Measurements from ENCODE around the gene EMP1. TPM values are rescaled to one million over a fixed set of nuclear protein-coding genes. Genes with fewer than 3 reads are reported as not detected.

The EMP1 gene
- total RNA-seq, 4 donors from 2014 or later = 231 to 489 (median 258) TPM

DNA sequence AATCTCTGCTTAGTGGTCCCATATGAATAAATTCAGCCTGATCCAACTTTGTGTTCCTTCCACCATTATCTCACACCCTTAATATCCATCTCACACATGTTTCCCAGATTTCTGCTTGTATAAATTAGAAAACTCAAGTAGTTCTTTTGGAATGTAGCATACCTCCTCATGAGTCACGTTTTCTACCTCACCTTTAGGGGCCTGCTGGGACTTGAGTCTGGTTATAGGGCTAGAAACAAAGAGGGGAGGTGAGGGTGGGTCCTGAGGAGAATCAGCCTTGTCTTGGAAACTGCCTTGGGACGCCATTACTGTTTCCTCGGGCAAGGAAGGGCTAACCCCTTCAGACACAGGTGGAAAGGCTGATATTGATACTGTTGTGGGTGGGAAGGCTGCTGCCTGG lies 51.1 kb downstream of the EMP1 start:
- H3K4me1 ChIP-seq = no peaks in the 10 kb centered on the region
- H3K27ac ChIP-seq = no peak overlapping the region
- no peaks in the 10 kb centered on the region for H3K9me3 ChIP-seq
- no peak for TF ChIP-seq POLR2A (IDR thresholded peaks at IDR 0.05)
- TF ChIP-seq EP300 (IDR thresholded peaks at IDR 0.05) = no peak
- TF ChIP-seq CTCF (IDR thresholded peaks at IDR 0.05) = no peak
- DNase-seq (ENCODE audit: low spot score in 2 of 2) = no peak
- no peaks in the 10 kb centered on the region for H3K27me3 ChIP-seq
- no peak overlapping the region for H3K4me3 ChIP-seq
- 78 to 84% methylated on average over 3 of the region's 3 CpGs for WGBS, 2 donors
- H3K36me3 ChIP-seq = no peaks in the 10 kb centered on the region

DNA sequence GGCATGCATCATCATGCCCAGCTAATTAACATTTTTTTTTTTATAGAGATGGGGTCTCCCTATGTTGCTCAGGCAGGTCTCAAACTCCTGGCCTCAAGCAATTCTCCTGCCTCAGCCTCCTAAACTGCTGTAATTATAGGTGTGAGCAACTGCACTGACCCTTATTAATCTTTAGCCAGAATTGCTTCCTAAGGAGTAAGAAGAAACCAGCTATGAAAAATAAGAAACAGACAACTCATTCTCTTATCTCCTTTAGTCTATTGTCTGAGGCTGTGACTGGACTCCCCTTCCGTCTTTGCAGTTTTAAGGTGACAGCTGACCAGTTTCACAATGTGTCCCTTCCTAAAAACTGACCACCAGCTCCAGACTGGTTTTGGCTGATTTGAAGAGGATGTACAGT lies 52.4 kb downstream of the EMP1 start:
- Histone ChIP-seq H3K4me3 (no peak overlapping the region), H3K36me3 (no peaks in the 10 kb centered on the region), H3K4me1 (no peaks in the 10 kb centered on the region), H3K27ac (no peak overlapping the region), H3K9me3 (no peaks in the 10 kb centered on the region), H3K27me3 (no peaks in the 10 kb centered on the region)
- DNase-seq (ENCODE audit: low spot score in 2 of 2) = no peak
- TF ChIP-seq CTCF (IDR thresholded peaks at IDR 0.05) (no peak), EP300 (IDR thresholded peaks at IDR 0.05) (no peak), POLR2A (IDR thresholded peaks at IDR 0.05) (no peak)
- WGBS, 2 donors = 68 to 79% methylated on average over 1 of the region's 1 CpG

DNA sequence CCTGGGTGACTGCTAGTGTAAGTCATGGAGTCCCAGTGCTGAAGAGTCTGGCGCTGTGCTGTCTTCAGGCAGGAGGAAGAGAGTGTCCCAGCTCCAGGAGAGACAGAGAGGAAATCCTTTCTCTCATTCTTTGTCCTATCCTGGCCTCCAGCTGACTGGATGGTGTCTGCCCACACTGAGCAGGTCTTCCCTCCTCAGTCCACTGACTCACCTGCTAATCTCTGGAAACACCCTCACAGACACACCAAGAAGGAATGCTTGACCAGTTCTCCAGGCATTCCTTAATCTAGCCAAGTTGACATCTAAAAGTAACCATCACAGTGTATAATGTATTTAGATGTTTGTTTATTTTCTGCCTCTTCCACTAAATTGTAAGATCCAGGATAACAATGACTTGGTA lies 53.9 kb downstream of the EMP1 start:
- no peak overlapping the region for H3K4me3 ChIP-seq
- no peaks in the 10 kb centered on the region for H3K36me3 ChIP-seq
- no peak overlapping the region for H3K27ac ChIP-seq
- H3K27me3 ChIP-seq = no peaks in the 10 kb centered on the region
- H3K4me1 ChIP-seq = peaks cover 0 to 2% (median 0%) of the 10 kb centered on the region in 4 donors
- DNase-seq (ENCODE audit: low spot score in 2 of 2) = no peak
- 86 to 100% methylated on average over 1 of the region's 1 CpG for WGBS, 2 donors
- TF ChIP-seq CTCF (IDR thresholded peaks at IDR 0.05) (no peak), POLR2A (IDR thresholded peaks at IDR 0.05) (no peak), EP300 (IDR thresholded peaks at IDR 0.05) (no peak)
- H3K9me3 ChIP-seq = no peaks in the 10 kb centered on the region

DNA sequence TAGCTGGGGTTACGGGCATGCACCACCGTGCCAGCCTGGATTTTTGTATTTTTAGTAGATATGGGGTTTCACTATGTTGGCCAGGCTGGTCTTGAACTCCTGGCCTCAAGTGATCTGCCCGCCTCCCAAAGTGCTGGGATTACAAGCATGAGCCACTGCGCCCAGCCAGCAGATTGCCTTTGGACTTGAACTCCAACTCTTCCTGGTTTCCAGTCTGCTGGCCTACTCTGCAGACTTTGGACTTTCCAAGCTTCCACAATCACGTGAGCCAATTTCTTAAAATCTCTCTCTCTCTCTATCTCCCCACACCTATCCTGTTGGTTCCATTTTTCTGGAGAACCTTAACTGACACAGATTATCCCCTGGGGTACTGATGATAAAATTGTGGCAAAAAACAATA lies 55.0 kb downstream of the EMP1 start:
- H3K4me1 ChIP-seq = peaks cover 0 to 12% (median 2%) of the 10 kb centered on the region in 4 donors
- TF ChIP-seq CTCF (IDR thresholded peaks at IDR 0.05) = no peak
- no peak for TF ChIP-seq EP300 (IDR thresholded peaks at IDR 0.05)
- TF ChIP-seq POLR2A (IDR thresholded peaks at IDR 0.05) = no peak
- no peaks in the 10 kb centered on the region for H3K36me3 ChIP-seq
- no peak for DNase-seq (ENCODE audit: low spot score in 2 of 2)
- H3K4me3 ChIP-seq = no peak overlapping the region
- no peaks in the 10 kb centered on the region for H3K27me3 ChIP-seq
- H3K27ac ChIP-seq = no peak overlapping the region
- H3K9me3 ChIP-seq = no peaks in the 10 kb centered on the region
- WGBS, 2 donors = 94 to 96% methylated on average over 5 of the region's 5 CpGs

DNA sequence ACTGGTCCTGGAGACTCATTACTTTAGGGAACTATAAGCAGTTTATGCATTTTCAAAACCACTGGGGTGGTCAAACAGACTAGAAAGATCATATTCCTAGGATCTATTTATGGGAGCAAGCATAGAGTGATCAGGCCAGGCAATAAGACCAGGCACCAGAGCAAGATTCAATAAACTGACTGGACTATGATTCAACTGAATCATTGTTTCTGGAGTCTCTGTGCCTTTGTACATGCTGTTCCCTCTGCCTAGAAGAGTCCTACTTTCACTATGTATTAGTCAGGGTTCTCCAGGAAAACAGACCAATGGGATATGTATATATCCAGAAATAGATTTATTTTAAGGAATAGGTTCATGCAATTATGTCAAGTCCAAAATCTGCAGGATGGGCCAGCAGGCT lies 55.5 kb downstream of the EMP1 start:
- H3K4me1 ChIP-seq = peaks cover 0 to 13% (median 2%) of the 10 kb centered on the region in 4 donors

More for the DNA sequence above, 55.5 kb downstream of the EMP1 start:
- H3K27me3 ChIP-seq = no peaks in the 10 kb centered on the region
- no peak for DNase-seq (ENCODE audit: low spot score in 2 of 2)
- H3K9me3 ChIP-seq = no peaks in the 10 kb centered on the region
- no peak overlapping the region for H3K4me3 ChIP-seq
- H3K36me3 ChIP-seq = no peaks in the 10 kb centered on the region
- TF ChIP-seq CTCF (IDR thresholded peaks at IDR 0.05) = no peak
- TF ChIP-seq POLR2A (IDR thresholded peaks at IDR 0.05) = no peak
- no peak for TF ChIP-seq EP300 (IDR thresholded peaks at IDR 0.05)
- no peak overlapping the region for H3K27ac ChIP-seq

All from tibial nerve (tissue), 4 donors.